ENCODE results near the gene MCL1.

The MCL1 gene

DNA sequence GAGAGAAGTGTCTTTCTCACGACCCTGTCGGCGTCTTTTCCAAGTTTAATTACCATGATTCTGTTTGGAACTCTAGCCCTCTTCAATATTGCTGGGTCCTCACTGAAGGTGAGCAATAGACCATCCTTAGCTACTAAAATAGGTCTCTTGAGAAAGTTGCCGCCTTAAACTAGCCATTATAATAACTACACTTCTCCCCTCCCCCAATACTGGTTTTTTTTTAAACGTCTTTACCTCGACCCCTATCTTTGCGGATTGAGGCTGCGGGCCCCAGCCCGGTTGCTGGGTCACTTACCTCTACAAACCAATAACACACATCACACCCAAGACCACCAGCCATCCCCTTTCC, 49.3 kb upstream of the MCL1 start:
- ChIA-PET POLR2A (interaction anchor here (0.5 to 3.0 kb wide), 18 partner anchors 9 to 395 kb away, joined by 3 to 56 read pairs (median 5); partner anchors contain the start of genes ADAMTSL4, GOLPH3L and MCL1), CTCF (interaction anchor here (0.6 to 1.8 kb wide), 3 partner anchors 9 to 712 kb away, joined by 3 to 8 read pairs (median 3); no protein-coding TSS in a partner anchor)
- no peak overlapping the region; the same call in 1 of the 2 replicates for H3K27ac ChIP-seq (ENCODE audit: extremely low read depth, low read depth, low read length)
- TF ChIP-seq ZNF335 (tag by site-specific recombination; conservative IDR thresholded peaks at IDR 0.05), result peak; percentile 85
- TF ChIP-seq, protein P1, sequence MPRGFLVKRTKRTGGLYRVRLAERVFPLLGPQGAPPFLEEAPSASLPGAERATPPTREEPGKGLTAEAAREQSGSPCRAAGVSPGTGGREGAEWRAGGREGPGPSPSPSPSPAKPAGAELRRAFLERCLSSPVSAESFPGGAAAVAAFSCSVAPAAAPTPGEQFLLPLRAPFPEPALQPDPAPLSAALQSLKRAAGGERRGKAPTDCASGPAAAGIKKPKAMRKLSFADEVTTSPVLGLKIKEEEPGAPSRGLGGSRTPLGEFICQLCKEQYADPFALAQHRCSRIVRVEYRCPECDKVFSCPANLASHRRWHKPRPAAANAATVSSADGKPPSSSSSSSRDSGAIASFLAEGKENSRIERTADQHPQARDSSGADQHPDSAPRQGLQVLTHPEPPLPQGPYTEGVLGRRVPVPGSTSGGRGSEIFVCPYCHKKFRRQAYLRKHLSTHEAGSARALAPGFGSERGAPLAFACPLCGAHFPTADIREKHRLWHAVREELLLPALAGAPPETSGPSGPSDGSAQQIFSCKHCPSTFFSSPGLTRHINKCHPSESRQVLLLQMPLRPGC (tag by site-specific recombination; IDR thresholded peaks at IDR 0.05), result 0 out of 2 replicates have a peak, but pooled peaks have one; percentile 5
- TF ChIP-seq, protein P2, sequence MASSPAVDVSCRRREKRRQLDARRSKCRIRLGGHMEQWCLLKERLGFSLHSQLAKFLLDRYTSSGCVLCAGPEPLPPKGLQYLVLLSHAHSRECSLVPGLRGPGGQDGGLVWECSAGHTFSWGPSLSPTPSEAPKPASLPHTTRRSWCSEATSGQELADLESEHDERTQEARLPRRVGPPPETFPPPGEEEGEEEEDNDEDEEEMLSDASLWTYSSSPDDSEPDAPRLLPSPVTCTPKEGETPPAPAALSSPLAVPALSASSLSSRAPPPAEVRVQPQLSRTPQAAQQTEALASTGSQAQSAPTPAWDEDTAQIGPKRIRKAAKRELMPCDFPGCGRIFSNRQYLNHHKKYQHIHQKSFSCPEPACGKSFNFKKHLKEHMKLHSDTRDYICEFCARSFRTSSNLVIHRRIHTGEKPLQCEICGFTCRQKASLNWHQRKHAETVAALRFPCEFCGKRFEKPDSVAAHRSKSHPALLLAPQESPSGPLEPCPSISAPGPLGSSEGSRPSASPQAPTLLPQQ (tag by site-specific recombination; IDR thresholded peaks at IDR 0.05), result peak; percentile 62; the same call in 1 of the 2 replicates
- no peak for TF ChIP-seq EGR2 (tag by site-specific recombination; IDR thresholded peaks at IDR 0.05; ENCODE audit: low read depth)
- TF ChIP-seq ZNF37A (tag by site-specific recombination; IDR thresholded peaks at IDR 0.05), result no peak
- TF ChIP-seq, protein P3, sequence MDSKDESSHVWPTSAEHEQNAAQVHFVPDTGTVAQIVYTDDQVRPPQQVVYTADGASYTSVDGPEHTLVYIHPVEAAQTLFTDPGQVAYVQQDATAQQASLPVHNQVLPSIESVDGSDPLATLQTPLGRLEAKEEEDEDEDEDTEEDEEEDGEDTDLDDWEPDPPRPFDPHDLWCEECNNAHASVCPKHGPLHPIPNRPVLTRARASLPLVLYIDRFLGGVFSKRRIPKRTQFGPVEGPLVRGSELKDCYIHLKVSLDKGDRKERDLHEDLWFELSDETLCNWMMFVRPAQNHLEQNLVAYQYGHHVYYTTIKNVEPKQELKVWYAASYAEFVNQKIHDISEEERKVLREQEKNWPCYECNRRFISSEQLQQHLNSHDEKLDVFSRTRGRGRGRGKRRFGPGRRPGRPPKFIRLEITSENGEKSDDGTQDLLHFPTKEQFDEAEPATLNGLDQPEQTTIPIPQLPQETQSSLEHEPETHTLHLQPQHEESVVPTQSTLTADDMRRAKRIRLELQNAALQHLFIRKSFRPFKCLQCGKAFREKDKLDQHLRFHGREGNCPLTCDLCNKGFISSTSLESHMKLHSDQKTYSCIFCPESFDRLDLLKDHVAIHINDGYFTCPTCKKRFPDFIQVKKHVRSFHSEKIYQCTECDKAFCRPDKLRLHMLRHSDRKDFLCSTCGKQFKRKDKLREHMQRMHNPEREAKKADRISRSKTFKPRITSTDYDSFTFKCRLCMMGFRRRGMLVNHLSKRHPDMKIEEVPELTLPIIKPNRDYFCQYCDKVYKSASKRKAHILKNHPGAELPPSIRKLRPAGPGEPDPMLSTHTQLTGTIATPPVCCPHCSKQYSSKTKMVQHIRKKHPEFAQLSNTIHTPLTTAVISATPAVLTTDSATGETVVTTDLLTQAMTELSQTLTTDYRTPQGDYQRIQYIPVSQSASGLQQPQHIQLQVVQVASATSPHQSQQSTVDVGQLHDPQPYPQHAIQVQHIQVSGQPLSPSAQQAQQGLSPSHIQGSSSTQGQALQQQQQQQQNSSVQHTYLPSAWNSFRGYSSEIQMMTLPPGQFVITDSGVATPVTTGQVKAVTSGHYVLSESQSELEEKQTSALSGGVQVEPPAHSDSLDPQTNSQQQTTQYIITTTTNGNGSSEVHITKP (tag by site-specific recombination; IDR thresholded peaks at IDR 0.05), result 0 out of 2 replicates have a peak, but pooled peaks have one; percentile 18
- TF ChIP-seq ZNF394 (tag by site-specific recombination; IDR thresholded peaks at IDR 0.05; ENCODE audit: borderline replicate concordance), result no peak
- peak; percentile 40; the same call in 1 of the 2 replicates for TF ChIP-seq ZFP69B (tag by site-specific recombination; IDR thresholded peaks at IDR 0.05)
- 0 out of 2 replicates have a peak, but pooled peaks have one; percentile 13 for TF ChIP-seq ZNF2 (tag by site-specific recombination; IDR thresholded peaks at IDR 0.05)
- peaks cover 7 to 41% of the 10 kb centered on the region in 2 experiments for H3K36me3 ChIP-seq (ENCODE audit: control insufficient read depth in 2 of 2, insufficient read depth in 1 of 2, low read length in 2 of 2)
- no peaks in the 10 kb centered on the region for H3K9me3 ChIP-seq (ENCODE audit: control insufficient read depth, insufficient read depth, low read depth, low read length)
- no peaks in the 10 kb centered on the region for H3K4me1 ChIP-seq (ENCODE audit: control insufficient read depth, insufficient read depth, low read length)
- H3K4me3 ChIP-seq (ENCODE audit: low read depth, low read length), result peak overlapping the region; percentile 77

DNA sequence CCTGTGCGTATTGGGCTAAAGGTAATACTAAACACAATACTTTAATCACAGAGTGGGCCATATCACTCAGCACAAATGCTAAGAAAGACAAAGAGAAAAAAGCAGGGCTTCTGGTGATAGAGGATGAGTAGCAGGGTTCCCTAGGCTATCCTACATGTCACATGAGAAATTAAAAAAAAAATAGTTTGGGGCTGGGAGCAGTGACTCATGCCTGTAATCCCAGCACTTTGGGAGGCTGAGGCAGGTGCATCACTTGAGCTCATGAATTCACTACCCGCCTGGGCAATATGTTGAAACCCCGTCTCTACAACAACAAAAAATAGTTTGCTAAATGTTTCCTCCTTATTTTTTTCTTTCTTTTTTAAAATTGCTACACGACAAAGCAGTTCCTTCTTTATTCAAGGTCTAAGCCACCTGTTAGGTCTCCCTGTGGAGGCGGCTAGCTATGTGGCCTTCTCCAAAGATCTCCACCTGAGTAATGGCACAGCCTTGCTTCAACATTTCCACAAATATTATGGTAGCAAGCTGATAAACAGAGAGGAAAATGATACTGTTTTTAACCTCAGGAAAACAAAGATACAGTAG, 48.5 kb upstream of the MCL1 start:
- H3K9me3 ChIP-seq (ENCODE audit: control insufficient read depth, insufficient read depth, low read depth, low read length), result no peaks in the 10 kb centered on the region
- ChIA-PET CTCF (interaction anchor here (0.8 to 1.8 kb wide), 4 partner anchors 8 to 294 kb away, joined by 3 to 10 read pairs (median 6); no protein-coding TSS in a partner anchor), POLR2A (interaction anchor here (0.5 to 3.0 kb wide), 4 partner anchors 8 to 277 kb away, joined by 3 to 33 read pairs (median 6); partner anchors contain the start of gene MCL1)
- peak overlapping the region; percentile 77 for H3K4me3 ChIP-seq (ENCODE audit: low read depth, low read length)
- TF ChIP-seq ZNF830 (tag by site-specific recombination; IDR thresholded peaks at IDR 0.05; ENCODE audit: low read depth), result no peak
- TF ChIP-seq HOXC10 (CRISPR knock-in tag; IDR thresholded peaks at IDR 0.05), result no peak
- TF ChIP-seq SCRT2 (tag by site-specific recombination; IDR thresholded peaks at IDR 0.05), result peak; percentile 75
- H3K36me3 ChIP-seq (ENCODE audit: control insufficient read depth in 2 of 2, insufficient read depth in 1 of 2, low read length in 2 of 2), result peaks cover 7 to 48% of the 10 kb centered on the region in 2 experiments
- no peaks in the 10 kb centered on the region for H3K4me1 ChIP-seq (ENCODE audit: control insufficient read depth, insufficient read depth, low read length)
- no peak overlapping the region for H3K27ac ChIP-seq (ENCODE audit: extremely low read depth, low read depth, low read length)

DNA sequence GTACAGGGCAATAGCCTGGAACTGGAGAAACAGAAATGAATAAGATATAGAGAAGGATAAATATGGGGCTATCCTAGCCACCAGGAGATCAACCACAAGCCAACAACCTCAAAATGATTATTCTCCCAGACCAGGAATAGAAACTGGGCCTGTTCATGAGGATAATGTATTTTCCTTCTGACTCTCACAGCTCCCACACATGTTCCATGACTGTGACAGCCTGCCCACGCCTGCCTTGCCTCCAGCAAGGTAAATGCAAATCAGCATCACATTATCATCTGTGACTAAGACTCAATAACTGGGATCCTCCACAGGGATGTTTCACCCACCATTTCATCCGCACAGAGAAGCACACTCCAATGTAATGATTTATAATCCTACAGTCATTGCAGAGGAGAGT, 46.7 kb upstream of the MCL1 start:
- ChIA-PET CTCF (no interaction called here), POLR2A (no interaction called here)
- no peak for TF ChIP-seq ZNF23 (tag by site-specific recombination; IDR thresholded peaks at IDR 0.05; ENCODE audit: borderline replicate concordance)
- no peak for TF ChIP-seq ZNF169 (tag by site-specific recombination; IDR thresholded peaks at IDR 0.05)
- TF ChIP-seq, protein P4, sequence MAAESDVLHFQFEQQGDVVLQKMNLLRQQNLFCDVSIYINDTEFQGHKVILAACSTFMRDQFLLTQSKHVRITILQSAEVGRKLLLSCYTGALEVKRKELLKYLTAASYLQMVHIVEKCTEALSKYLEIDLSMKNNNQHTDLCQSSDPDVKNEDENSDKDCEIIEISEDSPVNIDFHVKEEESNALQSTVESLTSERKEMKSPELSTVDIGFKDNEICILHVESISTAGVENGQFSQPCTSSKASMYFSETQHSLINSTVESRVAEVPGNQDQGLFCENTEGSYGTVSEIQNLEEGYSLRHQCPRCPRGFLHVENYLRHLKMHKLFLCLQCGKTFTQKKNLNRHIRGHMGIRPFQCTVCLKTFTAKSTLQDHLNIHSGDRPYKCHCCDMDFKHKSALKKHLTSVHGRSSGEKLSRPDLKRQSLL (tag by site-specific recombination; IDR thresholded peaks at IDR 0.05), result no peak
- TF ChIP-seq FEZF1 (tag by site-specific recombination; IDR thresholded peaks at IDR 0.05), result no peak
- TF ChIP-seq EGR2 (tag by site-specific recombination; IDR thresholded peaks at IDR 0.05; ENCODE audit: low read depth), result peak; percentile 74
- no peak for TF ChIP-seq ZNF10 (tag by site-specific recombination; IDR thresholded peaks at IDR 0.05)
- TF ChIP-seq ZNF777 (tag by site-specific recombination; IDR thresholded peaks at IDR 0.05; ENCODE audit: borderline replicate concordance), result no peak
- no peak for TF ChIP-seq ZNF140 (tag by site-specific recombination; IDR thresholded peaks at IDR 0.05)
- no peak for TF ChIP-seq ZFP37 (tag by site-specific recombination; IDR thresholded peaks at IDR 0.05)
- TF ChIP-seq, protein P5, sequence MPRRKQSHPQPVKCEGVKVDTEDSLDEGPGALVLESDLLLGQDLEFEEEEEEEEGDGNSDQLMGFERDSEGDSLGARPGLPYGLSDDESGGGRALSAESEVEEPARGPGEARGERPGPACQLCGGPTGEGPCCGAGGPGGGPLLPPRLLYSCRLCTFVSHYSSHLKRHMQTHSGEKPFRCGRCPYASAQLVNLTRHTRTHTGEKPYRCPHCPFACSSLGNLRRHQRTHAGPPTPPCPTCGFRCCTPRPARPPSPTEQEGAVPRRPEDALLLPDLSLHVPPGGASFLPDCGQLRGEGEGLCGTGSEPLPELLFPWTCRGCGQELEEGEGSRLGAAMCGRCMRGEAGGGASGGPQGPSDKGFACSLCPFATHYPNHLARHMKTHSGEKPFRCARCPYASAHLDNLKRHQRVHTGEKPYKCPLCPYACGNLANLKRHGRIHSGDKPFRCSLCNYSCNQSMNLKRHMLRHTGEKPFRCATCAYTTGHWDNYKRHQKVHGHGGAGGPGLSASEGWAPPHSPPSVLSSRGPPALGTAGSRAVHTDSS (tag by site-specific recombination; IDR thresholded peaks at IDR 0.05), result no peak

More for the DNA sequence above, 46.7 kb upstream of the MCL1 start:
- Histone ChIP-seq H3K36me3 (ENCODE audit: control insufficient read depth in 2 of 2, insufficient read depth in 1 of 2, low read length in 2 of 2) (peaks cover 14 to 60% of the 10 kb centered on the region in 2 experiments), H3K9me3 (ENCODE audit: control insufficient read depth, insufficient read depth, low read depth, low read length) (no peaks in the 10 kb centered on the region), H3K4me1 (ENCODE audit: control insufficient read depth, insufficient read depth, low read length) (no peaks in the 10 kb centered on the region), H3K27ac (ENCODE audit: extremely low read depth, low read depth, low read length) (no peak overlapping the region), H3K4me3 (ENCODE audit: low read depth, low read length) (no peak overlapping the region)

Data from HEK293 (cell line).